NT2/D1 (cell line): ENCODE results near the gene GRIK2.

Source experiments
- DNase-seq: peaks from one replicate; pipeline ENCODE4 v3.0.0-alpha.2; 2011; ENCODE audit warnings: low read depth, low spot score
- H3K27me3 ChIP-seq: 2 replicates; pipeline ENCODE4 v1.6.0; 2011; ENCODE audit warnings: mild to moderate bottlenecking; ENCODE audit not compliant: insufficient read length, insufficient read depth
- H3K36me3 ChIP-seq: 2 replicates; pipeline ENCODE4 v1.6.1; 2011; ENCODE audit warnings: mild to moderate bottlenecking, low read length, mixed read lengths; ENCODE audit not compliant: insufficient read depth, insufficient read length
- H3K4me1 ChIP-seq: 2 replicates; pipeline ENCODE4 v1.5.1; 2011; ENCODE audit not compliant: insufficient read depth, insufficient read length
- H3K4me3 ChIP-seq: 2 replicates; pipeline ENCODE4 v1.5.1; 2011; ENCODE audit warnings: low read depth; ENCODE audit not compliant: insufficient read length
- H3K9ac ChIP-seq: 2 replicates; pipeline ENCODE4 v1.6.0; 2011; ENCODE audit warnings: low read depth; ENCODE audit not compliant: insufficient read length
- H3K9me3 ChIP-seq: 2 replicates; pipeline ENCODE4 v1.5.1; 2011; ENCODE audit warnings: mild to moderate bottlenecking, low read length; ENCODE audit not compliant: insufficient read depth
- SUZ12 ChIP-seq: IDR thresholded peaks from 2 replicates; pipeline ENCODE4 v1.6.1; 2011; ENCODE audit not compliant: insufficient read length, insufficient read depth; ENCODE audit errors: extremely low read depth
- YY1 ChIP-seq: IDR thresholded peaks from 2 replicates; pipeline ENCODE4 v1.6.1; 2011; ENCODE audit not compliant: insufficient read length, insufficient read depth
- ZNF274 ChIP-seq: IDR thresholded peaks from 2 replicates; pipeline ENCODE4 v1.6.1; 2011; ENCODE audit warnings: mild to moderate bottlenecking, low read depth, low read length

The GRIK2 gene

GRCh38 chr6:101876431-101876830, 482.9 kb downstream of the GRIK2 start:
- Histone ChIP-seq H3K9ac (no peak overlapping the region), H3K4me3 (no peak overlapping the region), H3K4me1 (no peaks in the 10 kb centered on the region), H3K27me3 (no peaks in the 10 kb centered on the region), H3K36me3 (no peaks in the 10 kb centered on the region), H3K9me3 (no peaks in the 10 kb centered on the region)
- no peak for DNase-seq
- no peak for TF ChIP-seq SUZ12
- no peak for TF ChIP-seq ZNF274
- TF ChIP-seq YY1: no peak

GRCh38 chr6:101878554-101879276, 485.2 kb downstream of the GRIK2 start:
- Histone ChIP-seq H3K9me3 (no peaks in the 10 kb centered on the region), H3K36me3 (no peaks in the 10 kb centered on the region), H3K4me1 (no peaks in the 10 kb centered on the region), H3K9ac (no peak overlapping the region), H3K4me3 (no peak overlapping the region), H3K27me3 (no peaks in the 10 kb centered on the region)
- TF ChIP-seq ZNF274: no peak
- no peak for TF ChIP-seq YY1
- TF ChIP-seq SUZ12: no peak
- no peak for DNase-seq

GRCh38 chr6:101879782-101880181, 486.3 kb downstream of the GRIK2 start:
- Histone ChIP-seq H3K4me3 (no peak overlapping the region), H3K36me3 (no peaks in the 10 kb centered on the region), H3K9me3 (no peaks in the 10 kb centered on the region), H3K4me1 (no peaks in the 10 kb centered on the region), H3K9ac (no peak overlapping the region), H3K27me3 (no peaks in the 10 kb centered on the region)
- TF ChIP-seq YY1: no peak
- TF ChIP-seq ZNF274: no peak
- TF ChIP-seq SUZ12: no peak
- no peak for DNase-seq

GRCh38 chr6:101883505-101883904, 490.0 kb downstream of the GRIK2 start:
- DNase-seq: no peak
- Histone ChIP-seq H3K4me1 (no peaks in the 10 kb centered on the region), H3K9ac (no peak overlapping the region), H3K4me3 (no peak overlapping the region), H3K27me3 (no peaks in the 10 kb centered on the region), H3K9me3 (no peaks in the 10 kb centered on the region), H3K36me3 (no peaks in the 10 kb centered on the region)
- TF ChIP-seq SUZ12: no peak
- no peak for TF ChIP-seq YY1
- no peak for TF ChIP-seq ZNF274

- no peak overlapping the region for H3K4me3 ChIP-seq
- no peaks in the 10 kb centered on the region for H3K27me3 ChIP-seq
- H3K4me1 ChIP-seq: no peaks in the 10 kb centered on the region
- H3K9ac ChIP-seq: no peak overlapping the region
- DNase-seq: no peak
- H3K36me3 ChIP-seq: no peaks in the 10 kb centered on the region
- TF ChIP-seq ZNF274 (no peak), YY1 (no peak)
- no peaks in the 10 kb centered on the region for H3K9me3 ChIP-seq
Measured at GRCh38 chr6:101887532-101887931, 494.0 kb downstream of the GRIK2 start.

- no peak overlapping the region for H3K9ac ChIP-seq
- TF ChIP-seq SUZ12 (no peak), YY1 (no peak), ZNF274 (no peak)
- H3K36me3 ChIP-seq: no peaks in the 10 kb centered on the region
- no peak for DNase-seq
- no peaks in the 10 kb centered on the region for H3K4me1 ChIP-seq
- no peaks in the 10 kb centered on the region for H3K27me3 ChIP-seq
- no peak overlapping the region for H3K4me3 ChIP-seq
- no peaks in the 10 kb centered on the region for H3K9me3 ChIP-seq
Measured at GRCh38 chr6:101907356-101908217, 514.1 kb downstream of the GRIK2 start.

GRCh38 chr6:101909366-101909765, 515.9 kb downstream of the GRIK2 start:
- H3K4me3 ChIP-seq: no peak overlapping the region
- H3K27me3 ChIP-seq: no peaks in the 10 kb centered on the region
- no peak for TF ChIP-seq ZNF274
- no peak for TF ChIP-seq SUZ12
- no peak for TF ChIP-seq YY1
- DNase-seq: no peak
- H3K9me3 ChIP-seq: no peaks in the 10 kb centered on the region
- no peaks in the 10 kb centered on the region for H3K4me1 ChIP-seq
- no peaks in the 10 kb centered on the region for H3K36me3 ChIP-seq
- no peak overlapping the region for H3K9ac ChIP-seq
